Caco-2 (cell line): ENCODE measurements around the gene ZNF609. TPM values are rescaled to one million over a fixed set of nuclear protein-coding genes. Genes with fewer than 3 reads are reported as not detected.
A peak's percentile ranks its signal among the peaks of the same experiment; 100 is the strongest.

Experiments
- BruUV-seq: library from RNA; stranded (reverse); fragments of 400-500 nt; replicated peaks from 2 replicates; lab custom pipeline; 2021; lab: Mats Ljungman, UMichigan
- CTCF ChIA-PET: fragments of 300-600 bp; sonication (Branson Sonifier 250); formaldehyde crosslinking; loops from one replicate; lab custom pipeline; 2022; ENCODE audit warnings: antibody characterized with exemption; lab: Charles Lee
- POLR2A ChIA-PET: fragments of 300-600 bp; sonication (Branson Sonifier 250); formaldehyde crosslinking; loops from one replicate; lab custom pipeline; 2022; ENCODE audit warnings: antibody characterized with exemption; lab: Charles Lee
- DNase-seq, 2 experiments: peaks; one replicate each; pipeline versions ENCODE4 v3.0.0 to v3.0.0-alpha.2; 2020 to 2022
- H3K27me3 ChIP-seq: replicated peaks from 2 replicates; pipeline ENCODE4 v1.6.0; 2011; ENCODE audit warnings: low read length; ENCODE audit not compliant: control insufficient read depth, insufficient read depth
- H3K36me3 ChIP-seq: 2 replicates; pipeline ENCODE4 v1.5.1; 2011; ENCODE audit warnings: low read length; ENCODE audit not compliant: control insufficient read depth, insufficient read depth
- H3K4me1 ChIP-seq: fragments of 250-450 bp; sonication (Bioruptor Pico); 2 replicates; pipeline ENCODE4 v1.5.1; 2020; ENCODE audit warnings: mild to moderate bottlenecking
- H3K4me3 ChIP-seq: 2 replicates; pipeline ENCODE4 v1.5.1; 2011; ENCODE audit warnings: low read depth, mild to moderate bottlenecking, control low read depth, low read length
- H3K9me3 ChIP-seq: fragments of 250-450 bp; sonication (Bioruptor Pico); 2 replicates; pipeline ENCODE4 v1.5.1; 2020; ENCODE audit warnings: mild to moderate bottlenecking, moderate library complexity
- H3K27ac Mint-ChIP-seq: one replicate; pipeline ENCODE4 v1.8.0; 2022; ENCODE audit warnings: mixed read lengths; ENCODE audit not compliant: unreplicated experiment
- H3K27me3 Mint-ChIP-seq: one replicate; pipeline ENCODE4 v1.8.0; 2022; ENCODE audit warnings: mixed read lengths; ENCODE audit not compliant: insufficient read depth, unreplicated experiment
- H3K36me3 Mint-ChIP-seq: one replicate; pipeline ENCODE4 v1.8.0; 2022; ENCODE audit warnings: mild to moderate bottlenecking, mixed read lengths; ENCODE audit not compliant: insufficient read depth, unreplicated experiment
- H3K4me1 Mint-ChIP-seq: one replicate; pipeline ENCODE4 v1.8.0; 2022; ENCODE audit warnings: low read depth, mixed read lengths; ENCODE audit not compliant: unreplicated experiment
- H3K4me3 Mint-ChIP-seq: one replicate; pipeline ENCODE4 v1.8.0; 2022; ENCODE audit warnings: mild to moderate bottlenecking, moderate library complexity, mixed read lengths; ENCODE audit not compliant: unreplicated experiment
- H3K9me3 Mint-ChIP-seq: one replicate; pipeline ENCODE4 v1.8.0; 2022; ENCODE audit warnings: mixed read lengths; ENCODE audit not compliant: unreplicated experiment
- intact Hi-C: fragments of 100-400 bp; cut with micrococcal nuclease; formaldehyde crosslinking; loops from one replicate; pipeline ENCODE4 v1.10.0; 2022; ENCODE audit not compliant: unreplicated experiment
- total RNA-seq: library from RNA; stranded (reverse); gene quantifications from 2 replicates; pipeline ENCODE4 v1.2.3, GENCODE V29; 2022
- TF ChIP-seq, protein P1 (sequence below), 2 experiments: fragments of 200-600 bp in 1 of 2; IDR thresholded peaks; 1 replicate in 1 of 2; 2 replicates in 1 of 2; pipeline versions ENCODE4 v1.5.1 to v1.8.0; 2011 to 2022; ENCODE audit warnings: antibody characterized with exemption in 1 of 2, control low read depth in 1 of 2, inconsistent platforms in 1 of 2, low read depth in 1 of 2, low read length in 1 of 2, mild to moderate bottlenecking in 1 of 2, moderate library complexity in 1 of 2; ENCODE audit not compliant: insufficient read depth in 1 of 2, severe bottlenecking in 1 of 2, unreplicated experiment in 1 of 2

ZNF609 gene
- total RNA-seq, 1 experiment from 2014 or later: 30.1 TPM

DNA sequence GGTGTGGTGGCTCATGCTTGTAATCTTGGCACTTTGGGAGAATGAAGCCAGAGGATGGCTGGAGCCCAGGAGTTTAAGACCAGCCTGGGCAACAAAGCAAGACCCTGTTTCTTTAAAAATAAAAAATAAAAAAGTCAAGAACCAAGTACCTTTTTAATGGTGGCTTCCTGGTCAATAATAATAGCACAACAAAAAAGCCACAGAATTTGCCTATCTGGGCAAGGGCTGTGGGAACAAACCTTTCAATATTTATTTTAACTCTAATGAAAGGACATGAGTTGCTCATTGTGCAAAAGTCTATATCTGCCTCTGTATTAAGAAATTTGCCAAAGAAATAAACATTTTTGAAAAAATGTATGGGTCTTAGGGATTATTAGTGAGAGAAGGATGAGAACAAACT lies 2.1 kb downstream of the ZNF609 start:
- POLR2A ChIA-PET: no interaction called here
- Histone ChIP-seq H3K36me3 (no peaks in the 10 kb centered on the region), H3K4me1 (peaks cover 29% of the 10 kb centered on the region), H3K9me3 (no peaks in the 10 kb centered on the region), H3K27me3 (no peaks in the 10 kb centered on the region), H3K4me3 (no peak overlapping the region)
- Mint-ChIP-seq H3K36me3 (peaks cover 13% of the 10 kb centered on the region), H3K4me3 (peak overlapping the region; percentile 94), H3K27me3 (no peaks in the 10 kb centered on the region), H3K4me1 (peaks cover 15% of the 10 kb centered on the region), H3K27ac (no peak overlapping the region), H3K9me3 (no peaks in the 10 kb centered on the region)
- CTCF ChIA-PET: no interaction called here
- intact Hi-C loops: no loop called here
- TF ChIP-seq, protein P1, sequence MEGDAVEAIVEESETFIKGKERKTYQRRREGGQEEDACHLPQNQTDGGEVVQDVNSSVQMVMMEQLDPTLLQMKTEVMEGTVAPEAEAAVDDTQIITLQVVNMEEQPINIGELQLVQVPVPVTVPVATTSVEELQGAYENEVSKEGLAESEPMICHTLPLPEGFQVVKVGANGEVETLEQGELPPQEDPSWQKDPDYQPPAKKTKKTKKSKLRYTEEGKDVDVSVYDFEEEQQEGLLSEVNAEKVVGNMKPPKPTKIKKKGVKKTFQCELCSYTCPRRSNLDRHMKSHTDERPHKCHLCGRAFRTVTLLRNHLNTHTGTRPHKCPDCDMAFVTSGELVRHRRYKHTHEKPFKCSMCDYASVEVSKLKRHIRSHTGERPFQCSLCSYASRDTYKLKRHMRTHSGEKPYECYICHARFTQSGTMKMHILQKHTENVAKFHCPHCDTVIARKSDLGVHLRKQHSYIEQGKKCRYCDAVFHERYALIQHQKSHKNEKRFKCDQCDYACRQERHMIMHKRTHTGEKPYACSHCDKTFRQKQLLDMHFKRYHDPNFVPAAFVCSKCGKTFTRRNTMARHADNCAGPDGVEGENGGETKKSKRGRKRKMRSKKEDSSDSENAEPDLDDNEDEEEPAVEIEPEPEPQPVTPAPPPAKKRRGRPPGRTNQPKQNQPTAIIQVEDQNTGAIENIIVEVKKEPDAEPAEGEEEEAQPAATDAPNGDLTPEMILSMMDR (IDR thresholded peaks at IDR 0.05; ENCODE audit: insufficient read depth in 1 of 2, low read depth in 1 of 2, low read length in 1 of 2, severe bottlenecking in 1 of 2, unreplicated experiment in 1 of 2): no peak
- no peak for DNase-seq
- BruUV-seq: TSS peak; percentile 15

DNA sequence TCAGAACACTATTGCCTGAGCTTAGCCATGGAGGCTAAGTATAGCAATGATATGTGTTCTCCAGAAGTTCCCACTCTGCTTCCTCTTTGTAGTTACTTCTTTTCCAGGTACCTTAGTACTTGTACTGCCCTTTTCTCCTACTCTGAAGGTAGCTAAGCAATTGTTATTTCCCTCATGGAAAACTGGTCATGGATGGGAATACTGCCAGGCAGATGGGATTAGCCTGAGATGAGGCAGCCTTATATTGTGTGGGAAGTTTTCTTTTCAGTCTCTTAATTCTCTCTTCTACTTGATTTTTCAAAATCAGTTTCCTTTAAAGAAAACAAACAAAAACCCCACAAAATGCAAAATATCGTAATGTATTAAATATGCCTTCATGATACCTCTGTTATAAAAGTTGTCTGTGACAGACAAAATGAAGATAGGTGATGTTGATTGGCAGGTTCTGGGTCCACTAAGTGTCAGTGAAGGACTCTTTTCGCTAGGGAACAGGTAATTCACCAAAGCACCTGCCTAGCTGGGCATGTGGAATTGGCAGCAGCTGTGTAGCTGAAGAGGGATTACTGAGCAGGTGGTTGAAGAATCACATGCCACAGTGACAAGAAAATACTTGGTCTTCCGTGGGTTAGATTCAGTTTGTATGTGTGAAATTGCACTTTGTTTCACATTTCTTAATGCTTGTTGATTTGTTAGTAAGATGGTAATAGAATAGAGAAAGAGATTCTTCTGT lies 4.1 kb downstream of the ZNF609 start:
- H3K9me3 Mint-ChIP-seq: no peaks in the 10 kb centered on the region
- intact Hi-C loops: no loop called here
- H3K4me3 Mint-ChIP-seq: no peak overlapping the region
- peaks cover 9% of the 10 kb centered on the region for H3K4me1 Mint-ChIP-seq
- ChIA-PET POLR2A (no interaction called here), CTCF (no interaction called here)
- no peaks in the 10 kb centered on the region for H3K36me3 ChIP-seq
- BruUV-seq: TSS peak; percentile 3
- H3K4me3 ChIP-seq: no peak overlapping the region
- peaks cover 17% of the 10 kb centered on the region for H3K4me1 ChIP-seq
- no peak overlapping the region for H3K27ac Mint-ChIP-seq
- no peaks in the 10 kb centered on the region for H3K9me3 ChIP-seq
- no peak for DNase-seq
- peaks cover 19% of the 10 kb centered on the region for H3K36me3 Mint-ChIP-seq
- TF ChIP-seq, protein P1 (IDR thresholded peaks at IDR 0.05; ENCODE audit: insufficient read depth in 1 of 2, low read depth in 1 of 2, low read length in 1 of 2, severe bottlenecking in 1 of 2, unreplicated experiment in 1 of 2): no peak
- H3K27me3 Mint-ChIP-seq: no peaks in the 10 kb centered on the region
- H3K27me3 ChIP-seq: no peaks in the 10 kb centered on the region

DNA sequence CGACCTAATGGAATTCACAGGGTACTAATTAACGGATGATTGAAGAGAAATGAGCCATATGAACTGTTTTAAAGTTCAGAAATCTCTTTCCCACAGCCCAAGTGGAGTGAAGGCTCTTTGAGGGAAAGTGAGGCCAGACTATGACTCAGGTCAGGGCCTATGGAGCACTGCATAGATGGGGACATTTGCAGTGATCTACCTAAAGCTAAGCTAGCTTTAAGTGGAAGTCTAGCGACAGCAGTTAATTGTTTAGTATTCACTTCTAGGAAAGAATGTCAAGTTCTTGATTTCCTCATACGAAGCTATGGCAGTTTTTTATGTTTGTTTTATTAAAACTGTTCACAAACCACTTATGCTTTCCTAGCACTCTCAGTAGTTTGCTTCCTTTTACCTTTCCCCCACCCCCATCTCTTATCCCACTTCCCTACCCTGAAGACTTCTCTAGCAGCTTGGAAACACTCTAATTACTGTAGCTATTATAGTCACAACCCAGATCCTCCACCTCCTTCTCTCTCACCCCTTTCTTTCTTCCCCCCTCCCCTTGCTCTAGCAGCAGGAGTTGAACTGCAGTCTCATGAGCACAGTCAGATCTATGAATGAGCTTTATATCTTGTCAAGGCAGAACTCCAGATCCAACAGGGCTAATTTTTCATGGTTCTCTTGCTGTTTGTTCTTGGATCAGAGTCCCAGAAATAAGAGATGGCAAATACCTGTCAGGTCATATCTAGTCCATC lies 6.2 kb downstream of the ZNF609 start:
- CTCF ChIA-PET: interaction anchor here (1.0 kb wide), 1 partner anchor 215 kb away, joined by 3 read pairs; no protein-coding TSS in a partner anchor
- no peak overlapping the region for H3K27ac Mint-ChIP-seq
- BruUV-seq: no TSS peak

More for the DNA sequence above, 6.2 kb downstream of the ZNF609 start:
- POLR2A ChIA-PET: no interaction called here
- H3K4me1 ChIP-seq: peaks cover 7% of the 10 kb centered on the region
- no peak overlapping the region for H3K4me3 ChIP-seq
- H3K27me3 Mint-ChIP-seq: no peaks in the 10 kb centered on the region
- no peaks in the 10 kb centered on the region for H3K9me3 ChIP-seq
- TF ChIP-seq, protein P1 (IDR thresholded peaks at IDR 0.05; ENCODE audit: insufficient read depth in 1 of 2, low read depth in 1 of 2, low read length in 1 of 2, severe bottlenecking in 1 of 2, unreplicated experiment in 1 of 2): no peak
- no peaks in the 10 kb centered on the region for H3K27me3 ChIP-seq
- no peaks in the 10 kb centered on the region for H3K4me1 Mint-ChIP-seq
- no peak overlapping the region for H3K4me3 Mint-ChIP-seq
- no peaks in the 10 kb centered on the region for H3K9me3 Mint-ChIP-seq
- DNase-seq: no peak
- intact Hi-C loops: no loop called here
- H3K36me3 ChIP-seq: no peaks in the 10 kb centered on the region; the same call in 1 of the 2 replicates
- peaks cover 27% of the 10 kb centered on the region for H3K36me3 Mint-ChIP-seq
